K562 (cell line): ENCODE data around the gene NRGN. TPM values are rescaled to one million over a fixed set of nuclear protein-coding genes. Genes with fewer than 3 reads are reported as not detected.
A peak's percentile ranks its signal among the peaks of the same experiment; 100 is the strongest.

ENCODE experiments used
- BRF2 ChIP-seq: IDR thresholded peaks from 3 replicates; pipeline ENCODE4 v1.6.1; 2011; ENCODE audit warnings: borderline replicate concordance, mild to moderate bottlenecking; ENCODE audit not compliant: insufficient read length, insufficient read depth
- C11orf30 ChIP-seq: fragments of 450-650 bp; IDR thresholded peaks from 2 replicates; pipeline ENCODE4 v1.6.1; 2016; ENCODE audit warnings: low read depth, mild to moderate bottlenecking
- CBFA2T2 ChIP-seq: fragments of 450-650 bp; conservative IDR thresholded peaks from 2 replicates; pipeline ENCODE4 v1.6.1; 2017; ENCODE audit warnings: mild to moderate bottlenecking
- CGGBP1 ChIP-seq: fragments of 250-450 bp; sonication (Bioruptor Pico); IDR thresholded peaks from 2 replicates; pipeline ENCODE4 v1.9.0; 2021; ENCODE audit warnings: mild to moderate bottlenecking
- CTCF ChIP-seq, 3 experiments: IDR thresholded peaks in 2 of 3; conservative IDR thresholded peaks in 1 of 3; 2 replicates each; pipeline ENCODE4 v1.5.1; 2011 to 2012; ENCODE audit warnings: low read length in 3 of 3, mild to moderate bottlenecking in 3 of 3, control low read depth in 2 of 3, improper control_type of control experiment in 1 of 3, inconsistent platforms in 1 of 3, low read depth in 1 of 3, mixed read lengths in 1 of 3, moderate library complexity in 1 of 3; ENCODE audit not compliant: insufficient read depth in 2 of 3
- ETS1 ChIP-seq: conservative IDR thresholded peaks from 2 replicates; pipeline ENCODE4 v1.6.1; 2011; ENCODE audit warnings: low read depth, mild to moderate bottlenecking, low read length; ENCODE audit not compliant: control insufficient read depth
- NFYB ChIP-seq: IDR thresholded peaks from 2 replicates; pipeline ENCODE4 v1.6.1; 2011; ENCODE audit warnings: mild to moderate bottlenecking, moderate library complexity; ENCODE audit not compliant: insufficient read length; ENCODE audit errors: extremely low read depth
- RAD21 ChIP-seq, 2 experiments: fragments of 250-450 bp in 1 of 2; fragments of 450-650 bp in 1 of 2; sonication (Bioruptor Pico) in 1 of 2; formaldehyde crosslinking in 1 of 2; IDR thresholded peaks in 1 of 2; conservative IDR thresholded peaks in 1 of 2; 2 replicates each; pipeline versions ENCODE4 v1.4.0 to v1.8.0; 2020 to 2022; ENCODE audit warnings: mild to moderate bottlenecking in 2 of 2, moderate library complexity in 1 of 2
- REST ChIP-seq, 2 experiments: fragments of 450-650 bp; formaldehyde crosslinking in 1 of 2; IDR thresholded peaks; 2 replicates each; pipeline versions ENCODE4 v1.4.0 to v1.6.1; 2014 to 2020; ENCODE audit warnings: mild to moderate bottlenecking in 2 of 2, borderline replicate concordance in 1 of 2, low read depth in 1 of 2
- SREBF2 ChIP-seq: sonication (generic); formaldehyde crosslinking; IDR thresholded peaks from 2 replicates; pipeline ENCODE4 v1.4.0; 2020; ENCODE audit warnings: mild to moderate bottlenecking, missing genetic modification reagents
- STAT5A ChIP-seq: IDR thresholded peaks from 2 replicates; pipeline ENCODE4 v1.6.1; 2012; ENCODE audit warnings: low read length, inconsistent platforms, borderline replicate concordance
- TEAD4 ChIP-seq, 2 experiments: sonication (generic) in 1 of 2; formaldehyde crosslinking in 1 of 2; IDR thresholded peaks; 2 replicates each; pipeline versions ENCODE4 v1.6.1 to v1.8.0; 2012 to 2022; ENCODE audit warnings: borderline replicate concordance in 1 of 2, inconsistent platforms in 1 of 2, low read length in 1 of 2, mild to moderate bottlenecking in 1 of 2, missing genetic modification reagents in 1 of 2
- polyA plus RNA-seq, 8 experiments: library from polyadenylated mRNA; depleted of rRNA in 4 of 8; stranded (reverse) in 5 of 8; unstranded in 3 of 8; fragments of >200 nt; fragmentation: Nextera tagmentation in 2 of 8; fragmentation: Illumina TruSeq in 1 of 8; extraction: Ambion mirVana in 2 of 8; extraction: Trizol in 1 of 8; gene quantifications; 2 replicates each; pipeline versions ENCODE4 v1.2.1 to v1.2.3, GENCODE V29; 2011 to 2014; ENCODE audit warnings: inconsistent platforms in 1 of 8, missing spikeins in 1 of 8
- total RNA-seq, 7 experiments: library from RNA; depleted of rRNA in 6 of 7; stranded (reverse); fragments of >200 nt in 6 of 7; fragmentation: Illumina TruSeq in 2 of 7; extraction: Trizol in 2 of 7; gene quantifications; 2 replicates each; pipeline versions ENCODE4 v1.2.1 to v1.2.3, GENCODE V29; 2011 to 2021; ENCODE audit warnings: low replicate concordance in 1 of 7

NRGN gene
- total and polyA plus RNA-seq, 9 of the 15 experiments (the other 6 are each of a cell fraction or from before 2014, with no cell fraction given): 0.29 to 7.8 (median 3.5) TPM; not detected in 2

GRCh38 chr11:124762624-124763155 is 22.9 kb downstream of the NRGN start (continued):
- TF ChIP-seq BRF2 (no peak), TEAD4 (IDR thresholded peaks at IDR 0.05; ENCODE audit: low read length) (no peak), TEAD4 (CRISPR knock-in tag; IDR thresholded peaks at IDR 0.05; ENCODE audit: borderline replicate concordance) (no peak), CBFA2T2 (no peak), NFYB (no peak), ETS1 (no peak), REST (IDR thresholded peaks at IDR 0.05; ENCODE audit: borderline replicate concordance) (no peak), REST (CRISPR knock-in tag; IDR thresholded peaks at IDR 0.05; ENCODE audit: low read depth) (no peak), RAD21 (CRISPR knock-in tag; conservative IDR thresholded peaks at IDR 0.05 in 1 of 2, IDR thresholded peaks at IDR 0.05 in 1 of 2) (no peak), CGGBP1 (no peak), STAT5A (no peak), SREBF2 (CRISPR knock-in tag) (no peak), CTCF (IDR thresholded peaks at IDR 0.05 in 2 of 3, conservative IDR thresholded peaks at IDR 0.05 in 1 of 3; ENCODE audit: insufficient read depth in 2 of 3, low read depth in 1 of 3, low read length in 3 of 3) (peak in 2 of 3 experiments; percentile 28 to 33; a peak in 3 of 6 replicates), C11orf30 (no peak)
